HG03139 (cell line): Measurements from ENCODE around the gene INTS1.

Experiments
- ATAC-seq: cut with Tn5 transposase; IDR thresholded peaks from one replicate; pipeline ENCODE4 v1.9.1; 2021; ENCODE audit not compliant: unreplicated experiment

INTS1 gene

GRCh38 chr7:1490837-1491236 lies 13.4 kb downstream of the INTS1 start:
- ATAC-seq: no peak

GRCh38 chr7:1489336-1489735 lies 14.9 kb downstream of the INTS1 start:
- no peak for ATAC-seq

DNA sequence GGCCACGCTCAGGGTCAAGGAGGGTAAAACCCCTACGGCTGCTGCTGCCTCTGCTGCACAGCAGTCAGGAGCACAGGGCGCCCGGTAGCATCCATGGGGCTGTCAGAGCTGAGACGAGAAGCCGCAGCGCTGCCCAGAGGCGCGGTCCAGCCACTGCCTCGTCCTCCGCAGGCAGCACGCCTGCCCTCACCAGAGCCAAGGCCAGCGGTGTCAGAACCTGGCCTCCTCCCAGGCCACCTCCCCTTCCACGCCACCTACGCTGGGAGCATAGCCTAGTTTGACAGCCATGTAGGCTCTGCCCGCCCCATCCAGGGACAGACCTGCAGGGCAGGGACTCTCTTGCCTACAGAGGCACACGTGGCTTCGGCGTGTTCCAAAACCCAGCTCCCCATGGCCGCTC lies 16.2 kb downstream of the INTS1 start:
- no peak for ATAC-seq

- ATAC-seq: no peak
These were observed 16.7 kb downstream of the INTS1 start for GRCh38 chr7:1487466-1487865.

- no peak for ATAC-seq
These were observed 17.6 kb downstream of the INTS1 start for GRCh38 chr7:1486571-1486970.

GRCh38 chr7:1485156-1485555 lies 19.0 kb downstream of the INTS1 start:
- no peak for ATAC-seq

DNA sequence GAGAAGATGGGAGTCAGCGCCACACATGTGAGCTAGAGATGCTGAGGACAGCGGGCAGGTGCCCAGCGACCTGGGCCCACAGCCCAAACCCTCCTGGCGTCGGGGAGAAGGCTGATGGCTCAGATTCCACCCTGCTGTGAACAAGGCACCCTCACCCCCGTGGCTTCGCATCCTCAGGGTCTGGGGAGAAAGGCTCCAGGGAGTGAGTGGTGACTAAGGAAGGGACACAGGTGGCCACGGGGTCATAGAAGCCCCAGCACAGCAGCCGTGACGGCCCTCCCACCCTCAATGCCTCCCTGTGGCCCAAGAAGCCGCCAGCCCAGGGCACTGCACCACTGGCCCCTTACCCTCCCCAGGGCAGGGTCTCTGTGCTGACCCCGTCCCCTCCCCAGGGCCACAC lies 19.6 kb downstream of the INTS1 start:
- no peak for ATAC-seq

DNA sequence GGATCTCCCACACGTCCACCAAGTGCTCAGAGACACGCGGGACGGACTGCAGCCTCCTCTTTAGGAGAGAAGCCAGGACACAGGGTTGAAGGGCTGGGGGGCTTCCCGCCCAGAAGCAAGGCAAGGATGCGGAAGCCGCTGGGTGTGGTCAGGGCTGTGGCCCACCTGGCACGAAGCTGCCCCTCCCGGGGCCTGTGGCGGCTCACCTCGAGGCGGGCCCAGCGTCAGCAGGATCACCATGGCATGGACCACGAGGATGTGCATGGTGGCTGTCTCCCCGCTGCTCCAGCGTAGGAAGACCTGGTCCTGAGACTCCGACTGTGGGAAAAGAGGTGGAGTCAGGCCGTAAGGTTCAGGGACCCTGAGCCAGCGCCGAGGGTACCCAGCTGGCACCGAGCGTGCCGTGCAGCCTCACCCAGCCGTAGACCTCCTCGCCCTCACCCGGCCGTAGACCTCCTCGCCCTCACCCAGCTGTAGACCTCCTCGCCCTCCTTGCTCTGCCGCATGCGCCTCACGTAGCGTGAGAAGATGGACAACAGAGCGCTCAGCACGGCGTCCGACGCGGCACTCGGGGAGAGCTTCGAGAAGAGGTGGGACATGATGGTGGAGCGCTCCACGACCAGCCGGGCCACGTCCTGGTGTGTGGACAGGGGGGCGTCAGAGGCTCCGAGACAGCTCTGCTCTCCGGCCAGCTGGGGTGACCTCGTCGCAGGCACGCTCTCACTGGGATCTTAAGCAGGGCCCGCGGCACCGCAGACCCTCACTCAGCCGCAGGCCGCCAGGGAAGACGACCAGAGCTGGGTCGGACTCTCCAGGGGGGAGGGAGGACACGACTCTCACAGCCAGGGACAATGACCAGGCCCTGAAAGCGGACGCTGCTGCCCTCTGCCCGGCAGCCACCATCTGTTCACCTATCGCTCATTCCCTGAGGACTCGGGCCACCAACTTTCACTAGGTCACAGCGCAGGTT lies 20.4 kb downstream of the INTS1 start:
- ATAC-seq: no peak

DNA sequence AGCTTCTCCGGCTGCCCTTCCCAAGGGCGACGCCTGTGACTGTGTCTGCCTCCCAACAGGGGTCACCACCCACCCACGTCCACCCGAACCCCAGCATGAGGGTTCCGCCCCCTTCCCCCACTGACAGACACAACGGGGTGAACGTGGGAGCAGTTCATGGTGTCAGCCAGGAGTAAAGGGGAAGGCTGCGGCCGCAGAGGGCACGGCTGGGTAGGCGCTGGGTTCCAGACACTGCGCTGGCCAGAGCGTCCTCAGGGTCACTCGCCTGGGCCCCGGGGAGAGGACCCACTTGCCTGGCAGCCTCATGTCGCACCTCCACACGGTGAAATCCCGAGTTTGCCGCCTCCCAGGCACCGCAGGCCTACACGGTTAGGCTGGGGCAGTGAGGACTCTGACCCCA lies 21.1 kb downstream of the INTS1 start:
- ATAC-seq: no peak

- ATAC-seq: no peak
These were observed 22.9 kb downstream of the INTS1 start for GRCh38 chr7:1481300-1481699.

GRCh38 chr7:1480670-1481069 lies 23.5 kb downstream of the INTS1 start:
- no peak for ATAC-seq

DNA sequence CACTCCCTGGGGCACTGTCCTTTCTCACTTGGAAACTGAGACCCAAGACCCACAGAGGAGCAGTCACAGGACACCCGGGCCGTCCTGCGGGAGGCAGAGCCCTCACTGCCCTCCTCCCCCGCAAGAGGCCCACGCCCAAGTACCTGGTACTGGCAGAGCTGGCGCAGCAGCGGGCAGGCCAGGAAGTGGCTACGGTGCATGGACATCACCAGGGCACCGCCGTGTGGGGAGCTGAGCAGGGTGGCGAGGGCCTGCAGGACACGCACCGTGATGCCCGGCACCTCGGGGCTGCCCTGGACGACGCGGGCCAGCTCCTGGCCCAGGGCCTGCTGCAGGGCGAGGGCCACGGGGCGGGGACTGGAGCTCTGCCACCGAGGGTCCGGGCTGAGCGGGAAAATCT lies 24.9 kb downstream of the INTS1 start:
- no peak for ATAC-seq

DNA sequence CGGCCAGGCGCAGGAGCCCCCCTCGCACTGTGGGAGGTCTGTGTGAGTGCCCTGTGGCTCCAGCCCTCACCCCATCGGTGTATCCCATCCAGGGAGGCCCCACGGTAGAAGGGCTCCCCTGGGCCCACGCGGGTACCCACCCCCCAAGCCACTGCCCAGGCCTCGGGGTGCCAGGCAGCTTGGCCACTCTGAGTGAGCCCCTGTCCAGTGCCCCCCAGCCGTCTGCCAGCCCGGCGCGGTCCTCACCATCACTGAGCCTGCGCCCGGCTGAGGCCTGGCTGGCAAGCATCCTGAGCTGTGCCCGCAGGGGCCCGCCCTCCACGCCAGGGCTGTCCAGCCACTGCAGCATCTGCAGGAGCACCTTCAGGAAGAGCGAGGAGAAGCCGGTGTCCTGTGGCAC lies 25.7 kb downstream of the INTS1 start:
- no peak for ATAC-seq

GRCh38 chr7:1476859-1477258 lies 27.3 kb downstream of the INTS1 start:
- no peak for ATAC-seq

DNA sequence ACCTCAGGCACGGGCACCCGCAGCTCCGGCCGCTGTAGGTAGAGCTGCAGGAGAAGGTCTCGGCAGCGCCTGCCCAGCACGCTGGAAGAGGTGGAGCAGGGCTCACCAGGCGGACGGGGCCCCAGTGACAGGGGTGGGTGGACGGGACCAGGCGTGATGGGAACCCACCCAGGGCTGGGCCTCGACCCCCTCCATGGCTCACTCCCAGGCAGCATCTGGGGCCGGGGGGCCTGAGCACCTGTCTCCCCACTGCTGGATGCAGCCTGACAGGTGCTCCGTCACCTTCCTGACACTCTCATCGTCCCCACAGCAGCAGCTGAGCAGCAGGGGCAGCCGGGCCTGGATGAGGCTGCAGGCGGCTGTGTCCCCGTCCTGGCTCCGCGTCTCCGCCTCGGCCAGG lies 28.2 kb downstream of the INTS1 start:
- no peak for ATAC-seq

DNA sequence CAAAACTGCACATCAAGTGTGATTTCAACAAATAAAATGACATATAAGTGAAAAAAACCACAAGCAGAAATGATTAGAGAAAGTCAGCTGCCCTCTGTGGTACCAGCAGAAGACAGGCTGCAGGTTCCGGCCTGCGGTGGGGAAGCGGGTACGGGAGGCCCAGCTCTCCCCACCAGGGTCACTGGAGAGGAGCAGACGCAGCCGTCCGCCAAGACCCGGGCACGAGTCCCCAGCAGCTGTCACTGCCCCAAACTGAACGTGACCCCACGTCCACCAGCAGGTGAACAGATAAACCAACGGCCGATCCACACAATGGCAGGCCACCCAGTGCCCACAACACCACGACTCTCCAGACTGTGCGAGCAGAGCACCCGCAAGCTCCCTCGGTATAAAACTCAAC lies 28.8 kb downstream of the INTS1 start:
- no peak for ATAC-seq

- no peak for ATAC-seq
These were observed 29.5 kb downstream of the INTS1 start for GRCh38 chr7:1474736-1475135.

- ATAC-seq: no peak
These were observed 30.2 kb downstream of the INTS1 start for GRCh38 chr7:1473864-1474512.

DNA sequence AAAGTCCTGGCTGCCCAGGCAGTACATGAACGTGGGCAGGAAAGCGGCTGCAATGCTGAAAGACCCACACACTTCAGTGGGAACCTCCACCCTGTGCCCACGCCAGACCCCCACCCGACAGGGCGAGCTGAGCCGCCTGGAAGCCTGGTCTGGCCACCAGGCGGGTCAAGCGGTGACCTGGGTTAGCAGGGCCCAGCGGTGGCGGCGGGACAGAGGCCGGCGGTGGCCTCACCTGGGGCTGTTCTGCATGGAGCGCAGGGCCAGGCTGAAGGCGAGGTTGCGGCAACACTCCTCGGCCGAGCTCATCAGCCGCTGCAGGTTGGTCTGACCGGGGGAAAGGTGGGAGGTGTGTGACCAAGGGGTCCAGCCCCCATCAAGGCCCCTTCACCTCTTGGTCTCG lies 33.3 kb downstream of the INTS1 start:
- no peak for ATAC-seq

DNA sequence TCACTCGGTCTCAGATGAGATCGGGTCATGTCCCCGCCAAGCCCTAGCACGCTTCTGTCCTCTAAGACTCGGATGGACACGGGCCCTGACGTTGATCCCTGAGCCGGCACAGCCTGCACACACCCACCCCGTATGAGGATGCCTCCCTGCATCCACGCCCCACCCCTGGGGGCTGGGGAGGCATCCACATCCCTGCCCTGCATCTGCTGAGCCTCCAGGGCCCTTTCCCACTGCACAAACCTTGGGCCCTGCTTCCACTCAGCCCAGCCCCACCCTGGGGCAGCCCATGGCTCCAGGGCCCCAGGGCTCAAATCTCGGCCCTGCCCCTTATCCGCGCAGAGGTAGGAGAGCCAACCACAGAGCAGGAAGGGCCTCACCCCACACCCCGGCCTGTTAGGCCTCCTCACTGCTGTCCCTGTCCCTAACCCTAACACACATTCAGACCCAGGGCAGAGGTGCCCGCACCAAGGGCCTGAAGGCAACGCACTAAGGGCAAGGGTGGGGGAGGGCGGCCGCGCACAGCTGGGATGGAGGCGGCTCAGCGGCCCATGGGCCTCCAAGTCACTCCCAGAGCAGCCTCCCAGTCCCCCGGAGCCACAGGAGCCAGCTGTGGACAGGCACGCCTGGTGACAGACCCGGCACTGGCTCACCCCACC lies 35.4 kb downstream of the INTS1 start:
- no peak for ATAC-seq

DNA sequence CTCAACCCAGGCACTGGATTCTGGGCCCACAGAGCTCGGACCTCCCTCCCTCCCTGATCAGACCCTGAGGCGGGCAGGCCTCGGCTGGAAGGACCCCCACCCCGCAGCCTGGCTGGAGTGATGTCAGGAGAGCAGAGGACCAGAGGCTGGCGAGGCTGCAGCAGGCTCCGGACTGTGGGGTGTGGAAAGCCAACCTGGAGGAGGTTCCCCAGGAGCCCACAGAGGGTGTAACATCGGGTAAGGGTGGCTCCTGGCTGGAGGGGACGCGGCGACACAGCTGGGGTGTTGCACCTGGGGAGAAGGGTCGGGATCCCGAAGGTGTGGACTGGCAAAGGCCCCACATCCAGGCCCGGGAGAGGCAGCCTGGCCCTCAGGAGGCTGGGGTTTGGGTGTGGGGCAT lies 36.0 kb downstream of the INTS1 start:
- no peak for ATAC-seq
